NCI-H2029 treated with DMSO at 0.1 percent for 48 hours (cell line): ENCODE measurements around the gene APOA5.
"Not testable (repeated sequence)": the region's sequence is repeated elsewhere in the genome, so short reads cannot be mapped to it uniquely, and the experiment has no call there.

Experiments
- DNase-seq: peaks from one replicate; lab custom pipeline; 2025; lab: John Stamatoyannopoulos, UW

APOA5 gene, protein sequence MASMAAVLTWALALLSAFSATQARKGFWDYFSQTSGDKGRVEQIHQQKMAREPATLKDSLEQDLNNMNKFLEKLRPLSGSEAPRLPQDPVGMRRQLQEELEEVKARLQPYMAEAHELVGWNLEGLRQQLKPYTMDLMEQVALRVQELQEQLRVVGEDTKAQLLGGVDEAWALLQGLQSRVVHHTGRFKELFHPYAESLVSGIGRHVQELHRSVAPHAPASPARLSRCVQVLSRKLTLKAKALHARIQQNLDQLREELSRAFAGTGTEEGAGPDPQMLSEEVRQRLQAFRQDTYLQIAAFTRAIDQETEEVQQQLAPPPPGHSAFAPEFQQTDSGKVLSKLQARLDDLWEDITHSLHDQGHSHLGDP

DNA sequence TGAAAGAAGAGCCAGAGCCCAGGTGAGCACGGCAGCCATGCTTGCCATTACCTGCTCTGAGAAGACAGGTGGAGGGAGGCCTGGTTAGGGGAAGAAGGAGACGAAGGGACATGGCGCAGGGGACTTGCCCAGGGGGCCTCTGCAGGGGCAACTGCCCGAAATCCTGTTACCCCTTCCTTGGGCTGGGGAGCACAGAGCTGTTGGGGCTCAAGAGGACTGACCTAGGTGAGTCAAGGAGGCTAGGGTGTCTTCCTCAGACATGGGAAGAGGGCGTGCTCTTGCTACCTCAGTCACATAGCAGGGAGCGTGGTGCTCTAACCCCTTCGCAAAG is at the start of gene APOA5:
TSS of gene APOA5 (minus strand) at position 67 of the 331 bp plus-strand sequence. CDS start at position 48, 19 bp downstream.
- no peak for DNase-seq

DNA sequence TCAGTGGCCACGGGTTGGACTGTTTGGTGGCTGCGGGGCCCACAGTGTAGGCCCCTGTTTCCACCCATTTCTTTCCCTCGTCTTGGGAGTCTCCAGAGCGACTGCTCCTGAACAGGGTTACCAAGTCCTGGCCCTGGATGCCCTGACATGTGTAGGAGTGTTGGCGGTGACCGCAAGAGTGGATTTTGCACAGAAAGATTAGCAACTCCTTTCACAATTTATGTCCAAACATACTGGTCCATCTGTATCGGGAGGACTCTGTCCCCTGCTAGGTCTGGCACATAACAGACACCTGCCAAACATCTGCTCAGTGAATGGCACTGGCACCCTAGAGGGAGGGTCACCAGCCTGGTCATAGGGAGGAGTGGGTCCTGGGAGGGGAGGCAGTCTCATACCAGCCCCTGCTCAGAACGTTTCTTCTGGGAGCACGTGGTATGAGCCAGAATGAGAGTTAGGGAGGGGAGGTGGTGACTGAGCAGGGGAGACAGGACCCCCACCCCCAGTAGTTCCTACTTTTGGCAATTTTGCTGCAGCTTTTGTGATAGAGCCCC is 49.1 kb upstream of the APOA5 start:
- no peak for DNase-seq

DNA sequence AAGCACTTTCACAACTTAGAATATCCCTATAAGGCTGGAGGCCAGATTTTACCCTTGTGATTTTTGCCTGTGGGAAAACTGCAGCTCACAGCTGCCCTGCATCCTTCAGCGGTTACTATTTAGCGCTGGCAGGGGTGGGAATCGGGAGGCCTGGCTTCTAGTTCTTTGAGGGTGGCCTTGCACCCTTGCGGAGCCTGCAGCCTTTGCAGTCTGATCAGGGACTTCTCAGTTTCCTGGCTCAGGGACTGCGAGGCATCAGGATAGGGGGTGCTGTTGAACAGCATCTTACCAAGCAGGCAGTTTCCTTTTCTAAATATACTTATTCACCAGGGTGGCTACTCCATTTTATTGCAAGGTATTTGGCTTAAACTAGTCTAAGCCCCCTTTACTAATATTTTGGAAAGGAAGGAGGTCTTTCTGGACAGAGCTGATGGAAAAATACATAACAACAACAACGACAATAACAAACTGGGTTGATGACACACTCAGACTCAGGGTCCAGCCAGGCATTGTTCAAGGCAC is 48.6 kb upstream of the APOA5 start:
- DNase-seq, result no peak

- no peak for DNase-seq
These were observed 46.8 kb upstream of the APOA5 start for GRCh38 chr11:116838321-116839084.

DNA sequence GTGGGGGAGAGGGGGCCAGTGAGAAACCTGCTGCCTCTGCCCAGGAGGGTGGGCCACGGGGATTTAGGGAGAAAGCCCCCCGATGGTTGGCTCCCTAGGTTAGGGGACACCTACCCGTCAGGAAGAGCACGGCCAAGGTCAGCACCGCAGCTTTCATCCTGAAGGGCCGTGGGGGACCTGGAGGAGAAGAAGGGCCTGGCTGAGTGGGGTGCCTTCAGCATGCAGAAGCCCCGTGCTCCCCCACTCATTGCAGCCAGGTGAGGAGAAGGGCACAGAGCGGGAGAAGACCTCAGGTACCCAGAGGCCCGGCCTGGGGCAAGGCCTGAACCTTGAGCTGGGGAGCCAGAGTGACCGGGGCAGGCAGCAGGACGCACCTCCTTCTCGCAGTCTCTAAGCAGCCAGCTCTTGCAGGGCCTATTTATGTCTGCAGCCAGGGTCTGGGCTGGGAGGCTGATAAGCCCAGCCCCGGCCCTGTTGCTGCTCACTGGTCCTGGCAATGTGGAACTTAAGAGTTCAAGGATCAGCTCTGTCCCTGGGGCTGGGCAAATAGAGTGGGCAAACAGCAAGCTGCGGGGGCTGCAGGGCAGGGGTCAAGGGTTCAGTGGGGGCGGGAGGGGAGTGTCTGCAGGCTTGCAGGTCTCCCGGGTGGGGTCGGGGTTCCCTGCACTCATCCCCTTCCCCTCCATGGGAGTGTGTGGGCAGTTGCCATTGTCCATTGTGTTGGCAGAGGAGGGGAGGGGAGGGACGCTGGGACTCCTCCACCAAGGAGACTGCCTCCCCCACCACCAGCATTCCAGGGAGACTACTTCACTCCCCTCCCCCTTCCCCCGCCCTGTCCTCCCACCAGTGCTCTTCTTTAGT is 45.8 kb upstream of the APOA5 start, which contains the start of gene APOA1:
TSS of gene APOA1 (minus strand) at position 392 of the 861 bp plus-strand sequence. CDS start at position 157, 235 bp downstream.
- DNase-seq, result no peak

DNA sequence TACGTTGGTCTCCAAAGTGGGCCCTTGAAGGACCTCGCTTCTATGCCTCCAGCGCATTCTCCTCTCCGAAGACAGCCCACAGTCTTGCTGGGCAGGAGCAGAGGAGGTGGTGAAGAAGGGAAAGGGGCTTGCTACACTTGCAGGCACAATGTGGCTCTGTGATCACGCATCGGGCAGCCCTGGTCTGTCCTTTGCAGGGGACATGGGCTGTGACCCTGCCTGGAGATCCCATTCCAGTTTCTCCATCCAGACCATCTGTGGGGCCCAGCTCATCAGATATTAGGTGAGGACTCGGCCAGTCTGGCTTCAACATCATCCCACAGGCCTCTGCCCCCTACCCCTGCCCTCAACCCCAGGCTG is 44.9 kb upstream of the APOA5 start:
- DNase-seq, result no peak

GRCh38 chr11:116835791-116836631 is 44.3 kb upstream of the APOA5 start:
- DNase-seq, result peak; percentile 68

DNA sequence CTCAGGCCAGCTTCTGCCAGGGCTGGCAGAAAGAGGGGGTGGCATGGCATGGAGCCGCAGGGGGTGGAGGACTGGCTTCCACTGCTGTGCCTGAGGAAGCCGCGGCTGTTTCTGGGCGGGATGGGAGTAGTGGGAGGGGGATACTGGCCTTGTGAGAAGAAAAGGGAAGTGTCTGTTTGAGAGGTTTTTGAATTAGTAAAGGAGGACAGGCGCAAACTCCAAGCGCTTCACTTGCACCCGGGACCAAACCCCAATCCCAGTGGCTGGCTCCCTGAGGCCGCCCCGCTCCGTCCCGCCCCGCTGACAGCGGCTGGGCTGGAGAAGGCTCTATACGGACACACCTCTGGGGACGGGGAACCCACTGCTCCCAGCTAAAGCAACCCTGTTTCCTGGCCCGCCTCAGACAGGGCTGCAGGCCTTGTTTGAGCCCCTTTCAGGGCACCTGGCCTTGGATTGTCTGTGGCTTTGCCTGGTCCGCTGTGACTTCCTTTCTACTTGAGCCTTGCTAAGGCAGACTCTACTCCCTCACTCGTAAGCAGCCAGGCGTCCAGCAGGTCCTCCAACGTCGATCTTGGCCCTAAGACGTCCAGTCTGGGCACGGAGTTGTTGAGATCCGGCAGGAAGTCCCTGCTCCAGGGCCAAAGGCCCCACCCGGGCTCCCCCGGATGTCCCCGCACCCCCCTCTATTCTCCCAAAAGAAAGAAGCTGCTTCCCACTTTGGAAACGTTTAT is 43.5 kb upstream of the APOA5 start:
- no peak for DNase-seq

- not testable (repeated sequence) for DNase-seq
These were observed 42.9 kb upstream of the APOA5 start for GRCh38 chr11:116834535-116835041.

- no peak for DNase-seq
These were observed 42.3 kb upstream of the APOA5 start for GRCh38 chr11:116833816-116834534.

DNA sequence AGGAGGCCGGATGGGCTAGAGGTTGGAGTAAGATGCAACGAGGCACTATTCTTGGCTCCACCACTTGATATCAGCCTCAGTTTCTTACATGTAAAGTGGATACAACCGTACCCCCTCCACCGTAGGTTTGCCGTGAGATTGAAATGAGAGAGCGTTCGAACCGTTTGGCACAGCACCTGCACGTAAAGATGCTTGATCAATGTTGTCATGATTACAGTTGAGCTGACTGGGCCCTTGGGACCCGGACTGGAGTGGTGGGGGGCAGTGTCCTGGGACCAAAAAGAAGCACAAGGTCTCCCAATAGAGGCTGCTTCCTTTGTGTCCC is 41.8 kb upstream of the APOA5 start:
- DNase-seq, result no peak

GRCh38 chr11:116832350-116833290 is 40.9 kb upstream of the APOA5 start:
- DNase-seq, result no peak

GRCh38 chr11:116831790-116832349 is 40.2 kb upstream of the APOA5 start:
- DNase-seq, result no peak

- DNase-seq, result no peak
These were observed 38.7 kb upstream of the APOA5 start for GRCh38 chr11:116830184-116830912.

DNA sequence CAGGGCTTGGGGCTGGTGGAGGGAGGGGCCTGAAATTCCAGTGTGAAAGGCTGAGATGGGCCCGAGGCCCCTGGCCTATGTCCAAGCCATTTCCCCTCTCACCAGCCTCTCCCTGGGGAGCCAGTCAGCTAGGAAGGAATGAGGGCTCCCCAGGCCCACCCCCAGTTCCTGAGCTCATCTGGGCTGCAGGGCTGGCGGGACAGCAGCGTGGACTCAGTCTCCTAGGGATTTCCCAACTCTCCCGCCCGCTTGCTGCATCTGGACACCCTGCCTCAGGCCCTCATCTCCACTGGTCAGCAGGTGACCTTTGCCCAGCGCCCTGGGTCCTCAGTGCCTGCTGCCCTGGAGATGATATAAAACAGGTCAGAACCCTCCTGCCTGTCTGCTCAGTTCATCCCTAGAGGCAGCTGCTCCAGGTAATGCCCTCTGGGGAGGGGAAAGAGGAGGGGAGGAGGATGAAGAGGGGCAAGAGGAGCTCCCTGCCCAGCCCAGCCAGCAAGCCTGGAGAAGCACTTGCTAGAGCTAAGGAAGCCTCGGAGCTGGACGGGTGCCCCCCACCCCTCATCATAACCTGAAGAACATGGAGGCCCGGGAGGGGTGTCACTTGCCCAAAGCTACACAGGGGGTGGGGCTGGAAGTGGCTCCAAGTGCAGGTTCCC is 38.0 kb upstream of the APOA5 start, which contains the start of gene APOC3:
TSS of gene APOC3 (plus strand) at position 383 of the 659 bp plus-strand sequence. CDS start 676 bp downstream, outside the sequence.
- no peak for DNase-seq
